Right lobe of liver (tissue), 5 donors: ENCODE results near the gene PIGV. TPM values are rescaled to one million over a fixed set of nuclear protein-coding genes. Genes with fewer than 3 reads are reported as not detected.

Source experiments
- small RNA-seq, 2 experiments: library from RNA; depleted of rRNA; stranded (forward); fragments of <200 nt; gene quantifications; one replicate each; pipeline ENCODE3, GENCODE V24; 2016
- total RNA-seq, 6 experiments: library from RNA; depleted of rRNA in 2 of 6; stranded (reverse); fragments of >200 nt in 2 of 6; fragmentation: NEBNext Ultra II Directional in 3 of 6; extraction: Animal tissue kit (Norgen Biotek cat#: 25700) in 3 of 6; gene quantifications; one replicate each; pipeline versions ENCODE4 v1.1.0 to v1.2.4, GENCODE V29; 2016 to 2023
- donor health status: DM: no; HTN: no; CAD: no.
- donor health status: DM: no; HTN: no; CAD: no.
- donor health status: DM: no; HTN: yes; CAD: no.
- donor health status: DM: no; HTN: yes; CAD: no.

The PIGV gene
- total RNA-seq, 6 experiments from 2014 or later = 13.2 to 27.8 (median 19.2) TPM

Small RNAs within 50 kb of the gene (small RNA-seq; reads per million reads assigned to genes)
- 0 reads per million in 2 experiments for gene RN7SL165P

Other genes starting within 250 kb of the PIGV start
- 10 to 100 TPM; 22.2 to 36.4 (median 29.4) TPM for gene ARID1A, start 91.9 kb upstream of the PIGV start, total RNA-seq
- gene ZDHHC18, start 38.7 kb downstream of the PIGV start, total RNA-seq = 10 to 100 TPM in 5 of 6 experiments, 1 to 10 TPM in 1; 9.6 to 16.9 (median 14.1) TPM
- 1 to 10 TPM in 3 of 6 experiments, not detected in 3; 2.2 to 2.5 (median 2.5) TPM for gene SFN, start 75.2 kb downstream of the PIGV start, total RNA-seq
- 10 to 100 TPM in 4 of 6 experiments, 1 to 10 TPM in 2; 5.6 to 18.3 (median 15.3) TPM for gene GPN2, start 102.3 kb downstream of the PIGV start, total RNA-seq
- gene GPATCH3, start 112.5 kb downstream of the PIGV start, total RNA-seq = 1 to 10 TPM; 6.0 to 8.1 (median 7.1) TPM
- 10 to 100 TPM; 25.6 to 69.6 (median 43.0) TPM for gene NR0B2, start 126.0 kb downstream of the PIGV start, total RNA-seq
- 10 to 100 TPM; 40.9 to 60.8 (median 48.4) TPM for gene NUDC, start 133.8 kb downstream of the PIGV start, total RNA-seq
- gene KDF1, start 172.5 kb downstream of the PIGV start, total RNA-seq = 1 to 10 TPM; 1.1 to 4.1 (median 2.5) TPM
- 10 to 100 TPM in 2 of 6 experiments, 1 to 10 TPM in 4; 2.0 to 24.8 (median 6.7) TPM for gene TRNP1, start 205.7 kb downstream of the PIGV start, total RNA-seq
- under 1 TPM in 4 of 6 experiments, not detected in 2; 0.11 to 0.49 (median 0.29) TPM for gene TENT5B, start 224.9 kb downstream of the PIGV start, total RNA-seq